HepG2 (cell line): ENCODE measurements around the gene UNC5B.

Experiments used
- CHD2 ChIP-seq: IDR thresholded peaks from 2 replicates; pipeline ENCODE4 v1.6.1; 2011; ENCODE audit warnings: low read depth, low read length, improper control_type of control experiment
- CTCF ChIP-seq: sonication (generic); formaldehyde crosslinking; IDR thresholded peaks from 2 replicates; pipeline ENCODE4 v1.5.0; 2020; ENCODE audit warnings: mild to moderate bottlenecking, missing genetic modification reagents, moderate library complexity
- E2F2 ChIP-seq: sonication (generic); formaldehyde crosslinking; IDR thresholded peaks from 2 replicates; pipeline ENCODE4 v1.4.0; 2020; ENCODE audit warnings: missing genetic modification reagents, borderline replicate concordance
- EEA1 ChIP-seq: sonication (generic); formaldehyde crosslinking; IDR thresholded peaks from 2 replicates; pipeline ENCODE4 v1.5.1; 2020; ENCODE audit warnings: mild to moderate bottlenecking, missing genetic modification reagents, borderline replicate concordance
- EZH2 ChIP-seq: conservative IDR thresholded peaks from 2 replicates; pipeline ENCODE4 v1.6.1; 2012; ENCODE audit warnings: mild to moderate bottlenecking, low read depth, low read length, moderate library complexity
- HMGA1 ChIP-seq: sonication (generic); formaldehyde crosslinking; conservative IDR thresholded peaks from 2 replicates; pipeline ENCODE4 v1.4.0; 2020; ENCODE audit warnings: missing genetic modification reagents
- RFX5 ChIP-seq: IDR thresholded peaks from 2 replicates; pipeline ENCODE4 v1.6.1; 2011; ENCODE audit warnings: low read depth, low read length, improper control_type of control experiment
- THAP11 ChIP-seq: IDR thresholded peaks from 2 replicates; pipeline ENCODE4 v1.6.1; 2016; ENCODE audit warnings: missing biosample characterization, missing genetic modification reagents
- ZBTB10 ChIP-seq: sonication (generic); formaldehyde crosslinking; IDR thresholded peaks from 2 replicates; pipeline ENCODE4 v1.4.0; 2020; ENCODE audit warnings: missing genetic modification reagents, borderline replicate concordance
- ZNF512 ChIP-seq: sonication (generic); formaldehyde crosslinking; IDR thresholded peaks from 2 replicates; pipeline ENCODE4 v1.4.0; 2020; ENCODE audit warnings: mild to moderate bottlenecking, missing genetic modification reagents
- ZNF564 ChIP-seq: sonication (generic); formaldehyde crosslinking; IDR thresholded peaks from 2 replicates; pipeline ENCODE4 v1.8.1; 2023; ENCODE audit warnings: mild to moderate bottlenecking, missing genetic modification reagents

- TF ChIP-seq ZNF564 (CRISPR knock-in tag) (no peak), EEA1 (CRISPR knock-in tag) (no peak), EZH2 (no peak), ZNF512 (CRISPR knock-in tag) (no peak), HMGA1 (no peak), THAP11 (CRISPR knock-in tag) (no peak), E2F2 (CRISPR knock-in tag) (no peak), CTCF (CRISPR knock-in tag) (no peak), RFX5 (no peak), CHD2 (no peak), ZBTB10 (CRISPR knock-in tag) (no peak)
Measured at GRCh38 chr10:71262817-71263216, 50.4 kb downstream of the UNC5B start.
